Activated naive CD4-positive, alpha-beta T cell (primary cell): ENCODE results near the gene ERG.

Experiments used
- DNase-seq, 4 experiments: peaks; one replicate each; lab custom pipeline; 2025; lab: John Stamatoyannopoulos, UW

The ERG gene

GRCh38 chr21:38498057-38498833 lies at the start of gene ERG:
TSS of gene ERG (minus strand) at chr21:38498477. CDS start at chr21:38498380, 97 bp downstream.
- no peak for DNase-seq

DNA sequence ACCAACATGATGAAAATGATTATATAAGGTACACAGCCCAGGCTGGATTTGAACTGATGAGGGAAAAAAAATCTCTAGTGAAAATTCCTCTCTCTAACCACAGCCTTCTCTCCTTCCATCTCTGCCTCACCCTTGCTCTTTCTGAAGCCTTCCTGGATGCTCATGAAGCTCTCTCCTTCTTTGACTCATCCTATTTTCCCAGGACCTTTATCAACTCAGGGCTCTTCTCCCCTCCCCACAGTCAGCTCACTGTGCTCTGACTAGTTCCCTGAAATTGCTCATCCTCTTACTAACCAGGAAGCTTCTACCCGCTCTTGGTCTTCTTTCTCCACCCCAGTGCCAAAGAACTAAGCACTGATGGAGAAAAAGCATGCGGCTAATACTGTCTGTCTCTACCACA lies 46.4 kb upstream of the ERG start:
- DNase-seq = no peak

DNA sequence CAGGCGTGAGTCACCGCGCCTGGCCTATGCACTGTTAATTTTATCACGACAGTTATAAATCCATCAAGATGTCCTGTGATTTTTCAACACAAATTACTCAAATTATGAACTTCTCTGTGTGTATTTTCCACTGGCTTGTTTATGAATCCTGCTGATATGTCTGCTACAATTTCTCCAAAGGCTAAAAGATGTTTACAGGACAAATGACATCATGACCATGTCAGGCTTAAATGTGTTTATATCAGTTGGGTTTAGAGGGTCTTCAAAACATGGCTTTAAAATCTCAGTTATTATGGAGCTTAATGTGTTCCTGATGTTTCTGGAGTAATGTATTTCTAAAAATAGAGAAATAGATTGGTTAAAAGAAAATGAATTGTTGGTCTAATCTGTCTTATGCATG lies 44.0 kb upstream of the ERG start:
- DNase-seq = no peak

GRCh38 chr21:38538353-38538752 lies 40.1 kb upstream of the ERG start:
- no peak for DNase-seq

GRCh38 chr21:38534591-38534990 lies 36.3 kb upstream of the ERG start:
- DNase-seq = no peak

- DNase-seq = no peak
These were observed 35.6 kb upstream of the ERG start for GRCh38 chr21:38533887-38534286.

- DNase-seq = no peak
These were observed 33.3 kb upstream of the ERG start for GRCh38 chr21:38531591-38531990.

- DNase-seq = no peak
These were observed 32.8 kb upstream of the ERG start for GRCh38 chr21:38531039-38531541.

DNA sequence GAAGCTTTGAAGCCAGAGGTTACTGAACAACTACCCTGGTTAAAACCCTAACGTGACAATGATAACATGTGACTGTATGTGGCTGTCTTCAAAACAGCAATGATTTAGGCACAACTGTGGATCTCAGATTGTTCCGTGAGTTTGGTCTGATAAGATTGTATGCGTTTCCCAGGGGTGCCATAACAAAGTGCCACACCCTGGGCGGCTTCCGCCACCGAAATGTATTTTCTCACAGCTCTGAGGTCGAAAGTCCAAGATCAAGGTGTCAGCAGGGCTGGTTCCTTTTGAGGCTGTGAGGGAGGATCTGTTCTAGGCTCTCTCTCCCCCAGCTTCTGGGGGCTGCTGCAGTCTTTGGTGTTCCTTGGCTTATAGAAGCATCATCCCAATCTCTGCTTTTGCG lies 29.5 kb upstream of the ERG start:
- no peak for DNase-seq

DNA sequence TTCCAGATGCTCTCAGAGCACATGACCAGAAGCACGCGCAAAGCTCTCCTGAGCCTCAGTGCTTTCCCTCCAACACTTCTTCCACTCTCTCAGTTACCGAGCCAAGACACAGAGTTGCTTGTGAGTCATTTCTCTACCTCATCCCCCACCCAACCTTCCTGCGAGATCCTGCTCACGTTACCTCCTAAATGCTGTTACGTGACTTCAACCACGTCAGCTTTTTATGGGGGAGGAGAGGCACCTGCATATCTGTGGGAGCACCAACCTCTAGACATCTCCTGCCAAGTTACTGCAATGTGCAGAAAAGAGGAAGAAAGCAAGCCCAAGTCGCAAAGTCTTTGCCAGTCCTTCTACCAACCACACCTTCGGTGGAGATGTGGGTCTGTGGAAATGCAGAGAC lies 27.2 kb upstream of the ERG start:
- no peak for DNase-seq

GRCh38 chr21:38524168-38525153 lies 26.2 kb upstream of the ERG start:
- no peak for DNase-seq

GRCh38 chr21:38520511-38520910 lies 22.2 kb upstream of the ERG start:
- no peak for DNase-seq

GRCh38 chr21:38511662-38512243 lies 13.5 kb upstream of the ERG start:
- no peak for DNase-seq

- no peak for DNase-seq
These were observed 12.9 kb upstream of the ERG start for GRCh38 chr21:38511198-38511597.

DNA sequence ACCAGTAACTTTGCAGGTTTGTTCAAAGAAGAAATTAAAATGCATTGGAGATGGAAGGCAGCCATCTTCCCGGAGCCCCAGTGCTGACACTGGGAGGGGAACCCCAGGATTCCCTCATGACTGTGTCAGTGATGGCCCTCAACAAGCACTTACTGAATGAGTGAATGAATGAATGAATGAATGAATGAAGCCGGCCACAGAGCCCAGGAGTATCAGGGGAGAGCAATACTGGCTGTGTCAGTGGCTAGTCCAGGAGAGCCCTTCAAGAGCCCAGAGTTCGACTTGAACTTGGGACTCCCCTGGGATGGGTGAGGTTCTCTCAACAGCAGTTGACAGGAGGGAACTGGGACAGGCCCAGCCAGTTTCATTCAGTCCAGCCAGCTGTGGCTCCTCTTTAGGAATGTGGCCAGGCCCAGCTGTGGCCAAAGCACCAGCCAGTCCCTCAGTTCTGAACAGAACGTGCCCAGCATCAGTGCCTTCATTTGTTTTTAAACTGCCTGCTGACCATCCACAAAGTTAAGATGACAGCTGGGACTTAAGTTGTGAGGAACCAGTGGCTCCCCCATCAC lies 9.2 kb upstream of the ERG start:
- DNase-seq = no peak

DNA sequence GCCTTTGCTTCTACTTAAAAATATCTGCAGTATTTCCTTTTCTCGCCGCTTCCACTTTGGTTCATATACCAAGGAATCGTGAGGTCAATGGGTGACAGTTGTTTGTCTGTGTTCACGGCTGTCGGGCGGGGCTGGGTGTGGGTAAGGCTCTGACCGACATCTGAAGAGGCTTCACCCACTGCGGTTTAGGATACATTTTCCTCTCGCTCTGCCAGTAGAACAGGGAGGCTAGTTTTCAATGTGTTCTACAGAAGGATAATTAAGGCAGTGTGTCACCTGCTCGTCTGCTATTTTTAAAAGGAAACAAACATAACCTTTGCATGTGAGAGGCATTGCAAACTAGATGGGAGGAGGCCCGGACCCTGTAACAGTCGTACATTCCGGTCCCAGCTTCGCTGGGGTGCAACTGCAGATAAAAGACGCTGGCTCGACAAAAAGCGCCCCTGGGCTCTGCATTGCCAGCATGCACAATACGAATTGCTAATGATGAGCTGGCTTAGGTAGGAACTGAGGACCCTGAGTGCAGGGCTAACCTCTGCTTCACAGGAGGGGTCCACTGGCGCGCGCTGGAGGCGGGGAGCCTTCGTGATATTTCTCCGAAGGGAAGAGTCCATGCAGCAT lies 8.5 kb upstream of the ERG start:
- DNase-seq = no peak

- no peak for DNase-seq
These were observed 7.6 kb upstream of the ERG start for GRCh38 chr21:38505654-38506523.

DNA sequence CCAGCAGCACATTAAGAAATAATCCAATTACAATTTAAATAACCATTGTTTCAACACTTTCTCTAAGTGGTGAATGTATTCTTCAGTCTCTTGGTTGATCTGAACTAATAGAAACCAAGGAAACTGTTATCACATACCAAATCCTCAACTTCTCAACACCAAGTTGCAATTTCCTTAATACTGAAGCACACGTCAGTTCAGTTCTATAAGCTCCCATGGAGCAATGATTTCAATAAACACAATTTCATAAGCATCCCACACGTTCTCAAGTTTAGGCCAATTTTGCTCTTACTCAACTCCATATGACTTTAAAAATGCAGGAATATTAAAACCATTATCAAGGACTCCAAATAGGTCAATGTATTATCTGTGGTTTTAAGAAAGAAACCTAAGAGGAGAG lies 5.8 kb upstream of the ERG start:
- DNase-seq = no peak

- no peak for DNase-seq
These were observed 5.3 kb upstream of the ERG start for GRCh38 chr21:38503583-38503982.

DNA sequence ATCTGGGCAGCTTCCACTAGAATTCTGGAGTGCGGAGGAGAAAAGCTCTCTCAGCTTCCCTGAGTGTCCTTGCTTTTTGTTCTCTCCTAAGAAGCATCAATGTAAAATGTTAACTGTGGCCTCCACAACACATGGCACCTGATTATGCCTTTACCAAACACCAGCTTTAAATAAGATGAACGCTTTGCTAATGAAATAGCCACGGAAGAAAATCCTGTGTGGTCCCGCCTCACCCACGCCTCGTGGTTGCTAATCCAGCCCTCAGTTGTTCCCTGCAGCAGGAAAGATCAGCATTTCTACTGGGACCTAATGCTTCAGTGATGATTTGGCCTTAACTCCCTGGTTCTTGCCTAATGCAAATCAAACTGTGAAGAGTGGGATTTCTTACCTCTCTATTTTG lies 1.8 kb upstream of the ERG start:
- no peak for DNase-seq

DNA sequence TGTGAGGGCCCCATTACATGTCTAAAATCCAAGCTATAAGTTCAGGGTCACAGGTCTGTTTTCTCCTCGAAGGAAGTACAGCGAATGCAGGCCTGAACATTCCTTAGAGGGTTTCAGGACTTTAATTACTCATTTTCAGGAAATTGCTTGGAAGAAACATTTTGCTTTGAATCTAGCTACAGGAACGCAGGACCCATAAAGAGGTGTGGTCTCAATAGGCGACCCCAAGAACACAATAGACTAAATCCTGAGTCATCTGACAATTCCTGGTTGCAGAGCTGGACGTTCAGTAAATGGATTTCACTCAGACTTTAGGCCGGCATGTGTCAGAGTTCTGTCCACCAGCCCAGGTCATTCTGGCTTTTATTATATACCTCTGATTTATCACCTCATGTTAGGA lies 1.0 kb upstream of the ERG start:
- no peak for DNase-seq
